ENCODE data around the gene ZNF84. TPM values are rescaled to one million over a fixed set of nuclear protein-coding genes. Genes with fewer than 3 reads are reported as not detected.

Gene ZNF84
- total and polyA plus RNA-seq, 9 of the 15 experiments (the other 6 are each of a cell fraction or from before 2014, with no cell fraction given), result 8.8 to 24.3 (median 12.1) TPM

- TF ChIP-seq ZBTB40 (IDR thresholded peaks at IDR 0.05), result peak; percentile 3; the same call in 1 of the 2 replicates
- no peak for TF ChIP-seq ZBTB40 (CRISPR knock-in tag; IDR thresholded peaks at IDR 0.05)
- peak; percentile 89 for TF ChIP-seq MGA (IDR thresholded peaks at IDR 0.05)
- TF ChIP-seq ZNF384 (IDR thresholded peaks at IDR 0.05; ENCODE audit: low read depth, low read length), result no peak
- TF ChIP-seq IFI16 (CRISPR knock-in tag; IDR thresholded peaks at IDR 0.05), result no peak
- TF ChIP-seq SMAD3 (CRISPR knock-in tag; conservative IDR thresholded peaks at IDR 0.05), result no peak
Measured at GRCh38 chr12:133080368-133081158, 43.3 kb downstream of the ZNF84 start, which contains the start of gene ZNF140 (continued).

Measured in K562 (cell line).